Calu3 (cell line): ENCODE data around the gene ARMC10. TPM values are rescaled to one million over a fixed set of nuclear protein-coding genes. Genes with fewer than 3 reads are reported as not detected.
"Not testable (repeated sequence)": the region's sequence is repeated elsewhere in the genome, so short reads cannot be mapped to it uniquely, and the experiment has no call there.

Experiments
- BruUV-seq: library from RNA; stranded (reverse); fragments of 400-500 nt; replicated peaks from 2 replicates; lab custom pipeline; 2021; lab: Mats Ljungman, UMichigan
- CTCF ChIA-PET: fragments of 300-600 bp; sonication (Branson Sonifier 250); formaldehyde crosslinking; loops from one replicate; lab custom pipeline; 2022; ENCODE audit warnings: antibody characterized with exemption; lab: Charles Lee
- DNase-seq: peaks from one replicate; pipeline ENCODE4 v3.0.0; 2022
- H3K27ac Mint-ChIP-seq: one replicate; pipeline ENCODE4 v1.8.0; 2022; ENCODE audit warnings: mixed read lengths; ENCODE audit not compliant: unreplicated experiment
- H3K27me3 Mint-ChIP-seq: one replicate; pipeline ENCODE4 v1.8.0; 2022; ENCODE audit warnings: mixed read lengths; ENCODE audit not compliant: unreplicated experiment
- H3K36me3 Mint-ChIP-seq: one replicate; pipeline ENCODE4 v1.8.0; 2022; ENCODE audit warnings: mild to moderate bottlenecking, moderate library complexity, mixed read lengths; ENCODE audit not compliant: insufficient read depth, unreplicated experiment
- H3K4me1 Mint-ChIP-seq: one replicate; pipeline ENCODE4 v1.8.0; 2022; ENCODE audit warnings: mild to moderate bottlenecking, low read depth, mixed read lengths; ENCODE audit not compliant: unreplicated experiment
- H3K4me3 Mint-ChIP-seq: one replicate; pipeline ENCODE4 v1.8.0; 2022; ENCODE audit warnings: mild to moderate bottlenecking, low read depth, moderate library complexity, mixed read lengths; ENCODE audit not compliant: unreplicated experiment
- H3K9me3 Mint-ChIP-seq: one replicate; pipeline ENCODE4 v1.8.0; 2022; ENCODE audit warnings: low read depth, mixed read lengths; ENCODE audit not compliant: unreplicated experiment
- intact Hi-C: fragments of 100-400 bp; cut with micrococcal nuclease; formaldehyde crosslinking; loops from one replicate; pipeline ENCODE4 v1.10.0; 2022; ENCODE audit not compliant: unreplicated experiment
- total RNA-seq: library from RNA; stranded (reverse); gene quantifications from 2 replicates; pipeline ENCODE4 v1.2.3, GENCODE V29; 2022
- TF ChIP-seq, protein P1 (sequence below): fragments of 200-600 bp; IDR thresholded peaks from one replicate; pipeline ENCODE4 v1.8.0; 2022; ENCODE audit warnings: antibody characterized with exemption; ENCODE audit not compliant: unreplicated experiment

ARMC10 gene
- total RNA-seq, 1 experiment from 2014 or later = 41.0 TPM

DNA sequence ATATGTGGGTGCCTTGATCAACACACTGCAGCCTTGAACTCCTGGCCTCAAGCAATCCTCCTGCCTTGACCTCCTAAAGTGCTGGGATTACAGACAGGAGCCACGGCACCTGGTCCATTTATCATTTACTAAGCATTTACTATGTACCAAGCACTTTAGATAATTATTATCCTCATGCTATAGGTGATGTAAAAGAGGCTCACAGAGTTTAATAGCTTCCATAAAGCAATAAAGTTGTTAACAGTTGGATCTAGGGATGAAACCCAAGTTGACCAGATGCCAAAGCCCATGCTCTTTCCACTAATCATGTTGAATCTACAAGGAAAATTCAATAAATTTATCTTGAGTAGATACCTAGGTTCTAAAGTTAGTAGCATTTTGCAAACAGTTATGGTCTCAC is 68.9 kb downstream of the ARMC10 start:
- Mint-ChIP-seq H3K36me3 (peaks cover 28% of the 10 kb centered on the region), H3K4me3 (no peak overlapping the region), H3K27me3 (no peaks in the 10 kb centered on the region), H3K27ac (no peak overlapping the region), H3K9me3 (no peaks in the 10 kb centered on the region), H3K4me1 (peaks cover 25% of the 10 kb centered on the region)
- DNase-seq = no peak
- intact Hi-C loops = no loop called here
- no TSS peak for BruUV-seq
- CTCF ChIA-PET = no interaction called here
- TF ChIP-seq, protein P1, sequence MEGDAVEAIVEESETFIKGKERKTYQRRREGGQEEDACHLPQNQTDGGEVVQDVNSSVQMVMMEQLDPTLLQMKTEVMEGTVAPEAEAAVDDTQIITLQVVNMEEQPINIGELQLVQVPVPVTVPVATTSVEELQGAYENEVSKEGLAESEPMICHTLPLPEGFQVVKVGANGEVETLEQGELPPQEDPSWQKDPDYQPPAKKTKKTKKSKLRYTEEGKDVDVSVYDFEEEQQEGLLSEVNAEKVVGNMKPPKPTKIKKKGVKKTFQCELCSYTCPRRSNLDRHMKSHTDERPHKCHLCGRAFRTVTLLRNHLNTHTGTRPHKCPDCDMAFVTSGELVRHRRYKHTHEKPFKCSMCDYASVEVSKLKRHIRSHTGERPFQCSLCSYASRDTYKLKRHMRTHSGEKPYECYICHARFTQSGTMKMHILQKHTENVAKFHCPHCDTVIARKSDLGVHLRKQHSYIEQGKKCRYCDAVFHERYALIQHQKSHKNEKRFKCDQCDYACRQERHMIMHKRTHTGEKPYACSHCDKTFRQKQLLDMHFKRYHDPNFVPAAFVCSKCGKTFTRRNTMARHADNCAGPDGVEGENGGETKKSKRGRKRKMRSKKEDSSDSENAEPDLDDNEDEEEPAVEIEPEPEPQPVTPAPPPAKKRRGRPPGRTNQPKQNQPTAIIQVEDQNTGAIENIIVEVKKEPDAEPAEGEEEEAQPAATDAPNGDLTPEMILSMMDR = no peak

DNA sequence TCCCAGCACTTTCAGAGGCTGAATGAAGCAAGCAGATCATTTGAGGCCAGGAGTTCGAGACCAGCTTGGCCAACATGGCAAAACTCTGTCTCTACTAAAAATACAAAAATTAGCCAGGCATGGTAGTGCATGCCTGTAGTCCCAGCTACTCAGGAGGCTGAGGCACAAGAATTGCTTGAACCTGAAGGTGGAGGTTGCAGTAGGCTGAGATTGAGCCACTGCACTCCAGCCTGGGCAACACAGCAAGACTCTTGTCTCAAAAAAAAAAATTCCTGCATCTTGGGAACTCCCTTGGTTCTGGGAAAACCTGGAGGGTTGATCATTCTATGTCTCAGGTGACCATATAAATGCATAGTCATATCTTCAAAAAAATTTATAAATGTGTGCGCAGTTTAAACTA is 69.8 kb downstream of the ARMC10 start:
- intact Hi-C loops = loop anchor here (5.0 kb wide), 2 partner anchors 32 to 67 kb away; partner anchors contain the start of gene ARMC10
- H3K36me3 Mint-ChIP-seq = peaks cover 37% of the 10 kb centered on the region
- BruUV-seq, H3K27me3 Mint-ChIP-seq, H3K27ac Mint-ChIP-seq, CTCF ChIA-PET, DNase-seq, H3K4me3 Mint-ChIP-seq, H3K9me3 Mint-ChIP-seq: not testable (repeated sequence)
- peaks cover 25% of the 10 kb centered on the region for H3K4me1 Mint-ChIP-seq

DNA sequence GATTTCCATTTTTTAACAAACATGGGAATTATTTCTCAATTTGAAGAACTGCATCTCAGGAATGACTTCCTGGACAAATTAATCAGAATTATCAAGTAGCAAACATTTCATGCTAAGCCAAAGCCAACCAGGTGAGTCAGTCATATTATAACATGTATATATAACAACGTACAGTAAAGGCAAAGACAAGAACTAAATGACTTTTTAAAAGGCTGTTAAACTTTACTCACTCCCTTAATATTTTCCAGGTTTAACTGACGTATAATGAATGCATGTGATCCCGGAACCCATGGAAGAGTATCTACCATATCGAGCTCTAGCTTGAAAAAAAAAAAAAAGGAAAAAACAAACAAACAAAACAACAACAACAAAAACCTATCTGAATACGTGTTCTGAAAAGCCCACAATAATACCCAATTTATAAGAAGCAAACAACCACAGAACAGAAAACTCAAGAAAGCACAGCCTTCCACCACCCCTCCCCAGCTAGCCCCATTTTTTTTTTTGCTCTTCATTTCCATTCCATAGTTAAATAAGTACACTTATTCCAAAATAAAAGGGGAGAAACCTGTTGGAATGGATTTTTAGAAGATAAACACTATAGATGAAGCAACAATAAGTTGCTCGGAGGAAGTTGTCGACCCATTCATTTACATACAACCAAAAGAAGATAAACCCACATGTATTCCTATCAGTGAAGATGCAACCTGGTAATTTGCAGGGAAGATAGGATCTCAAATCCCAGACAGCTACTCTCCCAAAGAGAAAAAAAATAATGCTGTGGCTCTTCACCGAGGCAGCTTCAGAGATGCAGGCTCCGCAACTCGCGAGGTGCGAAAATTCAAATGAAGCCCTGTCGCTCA is 73.4 kb downstream of the ARMC10 start:
- no peaks in the 10 kb centered on the region for H3K27me3 Mint-ChIP-seq
- TF ChIP-seq, protein P1 = no peak
- peak overlapping the region; percentile 78 for H3K4me3 Mint-ChIP-seq
- BruUV-seq = no TSS peak
- CTCF ChIA-PET = no interaction called here
- H3K9me3 Mint-ChIP-seq = no peaks in the 10 kb centered on the region
- intact Hi-C loops = loop anchor here (5.0 kb wide), 2 partner anchors 36 to 71 kb away; partner anchors contain the start of gene ARMC10
- DNase-seq = no peak
- H3K36me3 Mint-ChIP-seq = peaks cover 60% of the 10 kb centered on the region
- peak overlapping the region; percentile 78 for H3K27ac Mint-ChIP-seq
- H3K4me1 Mint-ChIP-seq = peaks cover 18% of the 10 kb centered on the region

Other genes starting within 250 kb of the ARMC10 start
- 0.32 and 0.42 TPM in 2 replicates for gene LRRC17, start 162.1 kb upstream of the ARMC10 start, total RNA-seq
- 1.3 and 2.6 TPM in 2 replicates for gene FBXL13, start 344 bp upstream of the ARMC10 start, total RNA-seq
- gene NAPEPLD, start 74.0 kb downstream of the ARMC10 start, total RNA-seq = 25.9 and 28.6 TPM in 2 replicates
- gene PMPCB, start 222.3 kb downstream of the ARMC10 start, total RNA-seq = 34.2 and 34.4 TPM in 2 replicates